Effector memory CD4-positive, alpha-beta T cell (primary cell): ENCODE results near the gene M6PR.
"Not testable (repeated sequence)": the region's sequence is repeated elsewhere in the genome, so short reads cannot be mapped to it uniquely, and the experiment has no call there.

Experiments
- DNase-seq, 3 donors: peaks; one replicate each; pipeline ENCODE4 v3.0.0-alpha.2; 2020
- H3K27ac ChIP-seq: 2 replicates; pipeline ENCODE4 v1.7.0; 2013; ENCODE audit warnings: mild to moderate bottlenecking, low read length, moderate library complexity; ENCODE audit not compliant: insufficient read depth, poor library complexity, severe bottlenecking
- H3K27me3 ChIP-seq: replicated peaks from 2 replicates; pipeline ENCODE4 v1.7.0; 2013; ENCODE audit warnings: mild to moderate bottlenecking, low read length; ENCODE audit not compliant: insufficient read depth, control insufficient read depth, poor library complexity, severe bottlenecking
- H3K36me3 ChIP-seq: 2 replicates; pipeline ENCODE4 v1.7.0; 2013; ENCODE audit warnings: mild to moderate bottlenecking, low read length, moderate library complexity; ENCODE audit not compliant: control insufficient read depth, insufficient read depth
- H3K4me1 ChIP-seq: 2 replicates; pipeline ENCODE4 v1.7.0; 2013; ENCODE audit warnings: low read length, mild to moderate bottlenecking; ENCODE audit not compliant: control insufficient read depth, insufficient read depth, poor library complexity, severe bottlenecking
- H3K4me3 ChIP-seq: 2 replicates; pipeline ENCODE4 v1.7.0; 2013; ENCODE audit warnings: low read length, low read depth, mild to moderate bottlenecking; ENCODE audit not compliant: insufficient read depth, poor library complexity, severe bottlenecking
- H3K9me3 ChIP-seq: 2 replicates; pipeline ENCODE4 v1.7.0; 2013; ENCODE audit warnings: mild to moderate bottlenecking, low read length, moderate library complexity; ENCODE audit not compliant: control insufficient read depth

Gene M6PR

GRCh38 chr12:8937842-8938442 is 11.5 kb downstream of the M6PR start:
- peaks cover 33% of the 10 kb centered on the region for H3K36me3 ChIP-seq
- not testable (repeated sequence) for H3K27ac ChIP-seq, DNase-seq, H3K27me3 ChIP-seq, H3K9me3 ChIP-seq, H3K4me1 ChIP-seq, H3K4me3 ChIP-seq

GRCh38 chr12:8936735-8937134 is 12.7 kb downstream of the M6PR start:
- Histone ChIP-seq H3K27me3 (no peaks in the 10 kb centered on the region), H3K9me3 (no peaks in the 10 kb centered on the region), H3K4me3 (no peak overlapping the region), H3K4me1 (no peaks in the 10 kb centered on the region), H3K27ac (no peak overlapping the region), H3K36me3 (peaks cover 28% of the 10 kb centered on the region)
- no peak for DNase-seq

GRCh38 chr12:8934080-8934479 is 15.4 kb downstream of the M6PR start:
- not testable (repeated sequence) for DNase-seq, H3K27ac ChIP-seq, H3K9me3 ChIP-seq, H3K4me1 ChIP-seq, H3K27me3 ChIP-seq, H3K4me3 ChIP-seq
- peaks cover 37% of the 10 kb centered on the region for H3K36me3 ChIP-seq

GRCh38 chr12:8932464-8932863 is 17.0 kb downstream of the M6PR start:
- DNase-seq, H3K27ac ChIP-seq, H3K4me3 ChIP-seq, H3K27me3 ChIP-seq, H3K4me1 ChIP-seq, H3K9me3 ChIP-seq: not testable (repeated sequence)
- H3K36me3 ChIP-seq, result peaks cover 37% of the 10 kb centered on the region

GRCh38 chr12:8930655-8931323 is 18.7 kb downstream of the M6PR start:
- H3K4me1 ChIP-seq, DNase-seq, H3K9me3 ChIP-seq, H3K27ac ChIP-seq, H3K4me3 ChIP-seq, H3K27me3 ChIP-seq: not testable (repeated sequence)
- peaks cover 34% of the 10 kb centered on the region for H3K36me3 ChIP-seq

- no peak for DNase-seq
- H3K9me3 ChIP-seq, result no peaks in the 10 kb centered on the region
- H3K4me1 ChIP-seq, result no peaks in the 10 kb centered on the region
- no peaks in the 10 kb centered on the region for H3K27me3 ChIP-seq
- no peak overlapping the region for H3K27ac ChIP-seq
- H3K36me3 ChIP-seq, result peaks cover 31% of the 10 kb centered on the region
- no peak overlapping the region for H3K4me3 ChIP-seq
These were observed 26.9 kb downstream of the M6PR start for GRCh38 chr12:8922544-8922943.

GRCh38 chr12:8919643-8920042 is 29.8 kb downstream of the M6PR start:
- DNase-seq, H3K9me3 ChIP-seq, H3K27ac ChIP-seq, H3K27me3 ChIP-seq, H3K4me3 ChIP-seq: not testable (repeated sequence)
- H3K36me3 ChIP-seq, result peaks cover 31% of the 10 kb centered on the region
- H3K4me1 ChIP-seq, result peaks cover 10% of the 10 kb centered on the region

- Histone ChIP-seq H3K4me1 (peaks cover 16% of the 10 kb centered on the region), H3K9me3 (no peaks in the 10 kb centered on the region), H3K27me3 (no peaks in the 10 kb centered on the region), H3K4me3 (no peak overlapping the region), H3K27ac (no peak overlapping the region), H3K36me3 (peaks cover 25% of the 10 kb centered on the region)
- no peak for DNase-seq
These were observed 31.7 kb downstream of the M6PR start for GRCh38 chr12:8917751-8918150.

GRCh38 chr12:8917031-8917430 is 32.4 kb downstream of the M6PR start:
- DNase-seq, result no peak
- Histone ChIP-seq H3K9me3 (no peaks in the 10 kb centered on the region), H3K27ac (no peak overlapping the region), H3K4me1 (peaks cover 16% of the 10 kb centered on the region), H3K4me3 (no peak overlapping the region), H3K36me3 (peaks cover 21% of the 10 kb centered on the region), H3K27me3 (no peaks in the 10 kb centered on the region)

- no peak overlapping the region for H3K27ac ChIP-seq
- no peak overlapping the region for H3K4me3 ChIP-seq
- no peaks in the 10 kb centered on the region for H3K27me3 ChIP-seq
- H3K36me3 ChIP-seq, result peaks cover 16% of the 10 kb centered on the region
- no peaks in the 10 kb centered on the region for H3K9me3 ChIP-seq
- no peak for DNase-seq
- peaks cover 16% of the 10 kb centered on the region for H3K4me1 ChIP-seq
These were observed 33.3 kb downstream of the M6PR start for GRCh38 chr12:8916154-8916553.
